Measurements from ENCODE around the gene IRGQ.

Gene IRGQ

GRCh38 chr19:43534816-43535761, 60.8 kb downstream of the IRGQ start (continued):
- TF ChIP-seq OVOL3 (tag by site-specific recombination; IDR thresholded peaks at IDR 0.05) (no peak), SP2 (tag by site-specific recombination; IDR thresholded peaks at IDR 0.05) (peak; percentile 38; the same call in 1 of the 2 replicates), ZNF747 (tag by site-specific recombination; IDR thresholded peaks at IDR 0.05) (no peak), ZBTB49 (tag by site-specific recombination; IDR thresholded peaks at IDR 0.05; ENCODE audit: low read depth) (no peak)
- TF ChIP-seq, protein P1, sequence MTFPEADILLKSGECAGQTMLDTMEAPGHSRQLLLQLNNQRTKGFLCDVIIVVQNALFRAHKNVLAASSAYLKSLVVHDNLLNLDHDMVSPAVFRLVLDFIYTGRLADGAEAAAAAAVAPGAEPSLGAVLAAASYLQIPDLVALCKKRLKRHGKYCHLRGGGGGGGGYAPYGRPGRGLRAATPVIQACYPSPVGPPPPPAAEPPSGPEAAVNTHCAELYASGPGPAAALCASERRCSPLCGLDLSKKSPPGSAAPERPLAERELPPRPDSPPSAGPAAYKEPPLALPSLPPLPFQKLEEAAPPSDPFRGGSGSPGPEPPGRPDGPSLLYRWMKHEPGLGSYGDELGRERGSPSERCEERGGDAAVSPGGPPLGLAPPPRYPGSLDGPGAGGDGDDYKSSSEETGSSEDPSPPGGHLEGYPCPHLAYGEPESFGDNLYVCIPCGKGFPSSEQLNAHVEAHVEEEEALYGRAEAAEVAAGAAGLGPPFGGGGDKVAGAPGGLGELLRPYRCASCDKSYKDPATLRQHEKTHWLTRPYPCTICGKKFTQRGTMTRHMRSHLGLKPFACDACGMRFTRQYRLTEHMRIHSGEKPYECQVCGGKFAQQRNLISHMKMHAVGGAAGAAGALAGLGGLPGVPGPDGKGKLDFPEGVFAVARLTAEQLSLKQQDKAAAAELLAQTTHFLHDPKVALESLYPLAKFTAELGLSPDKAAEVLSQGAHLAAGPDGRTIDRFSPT (tag by site-specific recombination; IDR thresholded peaks at IDR 0.05): peak; percentile 74; the same call in 1 of the 2 replicates
- TF ChIP-seq, protein P2, sequence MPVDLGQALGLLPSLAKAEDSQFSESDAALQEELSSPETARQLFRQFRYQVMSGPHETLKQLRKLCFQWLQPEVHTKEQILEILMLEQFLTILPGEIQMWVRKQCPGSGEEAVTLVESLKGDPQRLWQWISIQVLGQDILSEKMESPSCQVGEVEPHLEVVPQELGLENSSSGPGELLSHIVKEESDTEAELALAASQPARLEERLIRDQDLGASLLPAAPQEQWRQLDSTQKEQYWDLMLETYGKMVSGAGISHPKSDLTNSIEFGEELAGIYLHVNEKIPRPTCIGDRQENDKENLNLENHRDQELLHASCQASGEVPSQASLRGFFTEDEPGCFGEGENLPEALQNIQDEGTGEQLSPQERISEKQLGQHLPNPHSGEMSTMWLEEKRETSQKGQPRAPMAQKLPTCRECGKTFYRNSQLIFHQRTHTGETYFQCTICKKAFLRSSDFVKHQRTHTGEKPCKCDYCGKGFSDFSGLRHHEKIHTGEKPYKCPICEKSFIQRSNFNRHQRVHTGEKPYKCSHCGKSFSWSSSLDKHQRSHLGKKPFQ (tag by site-specific recombination; IDR thresholded peaks at IDR 0.05): no peak
- TF ChIP-seq, protein P3, sequence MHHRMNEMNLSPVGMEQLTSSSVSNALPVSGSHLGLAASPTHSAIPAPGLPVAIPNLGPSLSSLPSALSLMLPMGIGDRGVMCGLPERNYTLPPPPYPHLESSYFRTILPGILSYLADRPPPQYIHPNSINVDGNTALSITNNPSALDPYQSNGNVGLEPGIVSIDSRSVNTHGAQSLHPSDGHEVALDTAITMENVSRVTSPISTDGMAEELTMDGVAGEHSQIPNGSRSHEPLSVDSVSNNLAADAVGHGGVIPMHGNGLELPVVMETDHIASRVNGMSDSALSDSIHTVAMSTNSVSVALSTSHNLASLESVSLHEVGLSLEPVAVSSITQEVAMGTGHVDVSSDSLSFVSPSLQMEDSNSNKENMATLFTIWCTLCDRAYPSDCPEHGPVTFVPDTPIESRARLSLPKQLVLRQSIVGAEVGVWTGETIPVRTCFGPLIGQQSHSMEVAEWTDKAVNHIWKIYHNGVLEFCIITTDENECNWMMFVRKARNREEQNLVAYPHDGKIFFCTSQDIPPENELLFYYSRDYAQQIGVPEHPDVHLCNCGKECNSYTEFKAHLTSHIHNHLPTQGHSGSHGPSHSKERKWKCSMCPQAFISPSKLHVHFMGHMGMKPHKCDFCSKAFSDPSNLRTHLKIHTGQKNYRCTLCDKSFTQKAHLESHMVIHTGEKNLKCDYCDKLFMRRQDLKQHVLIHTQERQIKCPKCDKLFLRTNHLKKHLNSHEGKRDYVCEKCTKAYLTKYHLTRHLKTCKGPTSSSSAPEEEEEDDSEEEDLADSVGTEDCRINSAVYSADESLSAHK (tag by site-specific recombination; IDR thresholded peaks at IDR 0.05): no peak
